Choroid plexus epithelial cell (primary cell): ENCODE data around the gene BMPR1A.
"Not testable (repeated sequence)": the region's sequence is repeated elsewhere in the genome, so short reads cannot be mapped to it uniquely, and the experiment has no call there.

Source experiments
- DNase-seq: peaks from one replicate; pipeline ENCODE4 v3.0.0-alpha.2; 2010; ENCODE audit warnings: low read depth
- H3K4me3 ChIP-seq: 2 replicates; pipeline ENCODE4 v1.5.1; 2011; ENCODE audit warnings: low read depth, mild to moderate bottlenecking, control low read depth, low read length, moderate library complexity
- TF ChIP-seq, protein P1 (sequence below): conservative IDR thresholded peaks from 2 replicates; pipeline ENCODE4 v1.5.1; 2011; ENCODE audit warnings: low read depth, mild to moderate bottlenecking, control low read depth, inconsistent platforms, low read length, moderate library complexity

BMPR1A gene

DNA sequence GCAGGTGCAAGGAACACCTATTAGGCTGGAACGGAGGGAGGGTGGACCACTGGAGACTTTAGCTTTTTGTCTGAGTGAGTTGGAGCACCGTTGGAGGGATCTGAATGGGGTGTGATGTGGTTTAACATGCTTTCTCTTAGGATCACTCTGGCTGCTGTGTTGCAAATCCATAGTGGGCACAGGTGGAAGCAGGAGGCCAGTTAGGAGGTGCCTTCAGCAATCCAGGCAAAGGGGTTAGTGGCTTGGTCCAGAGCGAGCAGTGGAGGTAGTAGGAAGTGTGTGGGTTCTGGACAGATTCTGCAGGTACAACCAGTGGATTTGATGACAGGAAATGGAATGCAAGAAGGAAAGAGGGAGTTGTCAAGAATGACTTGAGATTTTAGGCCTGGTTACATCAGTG, 106.0 kb downstream of the BMPR1A start:
- TF ChIP-seq, protein P1, sequence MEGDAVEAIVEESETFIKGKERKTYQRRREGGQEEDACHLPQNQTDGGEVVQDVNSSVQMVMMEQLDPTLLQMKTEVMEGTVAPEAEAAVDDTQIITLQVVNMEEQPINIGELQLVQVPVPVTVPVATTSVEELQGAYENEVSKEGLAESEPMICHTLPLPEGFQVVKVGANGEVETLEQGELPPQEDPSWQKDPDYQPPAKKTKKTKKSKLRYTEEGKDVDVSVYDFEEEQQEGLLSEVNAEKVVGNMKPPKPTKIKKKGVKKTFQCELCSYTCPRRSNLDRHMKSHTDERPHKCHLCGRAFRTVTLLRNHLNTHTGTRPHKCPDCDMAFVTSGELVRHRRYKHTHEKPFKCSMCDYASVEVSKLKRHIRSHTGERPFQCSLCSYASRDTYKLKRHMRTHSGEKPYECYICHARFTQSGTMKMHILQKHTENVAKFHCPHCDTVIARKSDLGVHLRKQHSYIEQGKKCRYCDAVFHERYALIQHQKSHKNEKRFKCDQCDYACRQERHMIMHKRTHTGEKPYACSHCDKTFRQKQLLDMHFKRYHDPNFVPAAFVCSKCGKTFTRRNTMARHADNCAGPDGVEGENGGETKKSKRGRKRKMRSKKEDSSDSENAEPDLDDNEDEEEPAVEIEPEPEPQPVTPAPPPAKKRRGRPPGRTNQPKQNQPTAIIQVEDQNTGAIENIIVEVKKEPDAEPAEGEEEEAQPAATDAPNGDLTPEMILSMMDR: no peak
- no peak overlapping the region for H3K4me3 ChIP-seq
- no peak for DNase-seq

DNA sequence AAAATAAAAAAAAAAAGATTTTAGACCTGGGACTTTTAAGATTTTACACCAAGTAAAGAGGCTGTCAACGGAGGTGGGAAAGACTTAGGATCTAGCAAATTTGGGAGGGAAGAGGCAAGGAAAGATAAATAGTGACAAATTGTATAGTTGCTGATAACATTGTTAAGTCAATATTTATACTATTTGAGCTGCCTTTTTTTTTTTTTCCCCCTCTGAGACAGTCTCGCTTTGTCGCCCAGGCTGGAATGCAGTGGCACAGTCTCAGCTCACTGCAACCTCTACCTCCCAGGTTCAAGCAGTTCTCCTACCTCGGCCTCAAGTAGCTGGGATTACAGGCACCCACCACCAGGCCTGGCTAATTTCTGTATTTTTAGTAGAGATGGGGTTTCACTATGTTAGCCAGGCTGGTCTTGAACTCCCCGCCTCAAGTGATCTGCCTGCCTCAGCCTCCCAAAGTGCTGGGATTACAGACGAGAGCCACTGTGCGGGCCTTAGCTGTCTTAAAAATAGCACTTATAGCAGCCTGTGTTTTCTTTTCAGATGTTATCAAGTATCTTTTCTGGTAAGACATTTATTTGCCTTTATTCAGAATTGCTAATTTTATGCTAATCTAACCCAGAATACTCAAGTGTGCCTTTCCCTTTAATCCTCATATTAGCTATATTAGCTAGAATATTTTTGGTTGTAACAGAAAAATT, 106.5 kb downstream of the BMPR1A start:
- H3K4me3 ChIP-seq: no peak overlapping the region
- TF ChIP-seq, protein P1: no peak
- DNase-seq: no peak

DNA sequence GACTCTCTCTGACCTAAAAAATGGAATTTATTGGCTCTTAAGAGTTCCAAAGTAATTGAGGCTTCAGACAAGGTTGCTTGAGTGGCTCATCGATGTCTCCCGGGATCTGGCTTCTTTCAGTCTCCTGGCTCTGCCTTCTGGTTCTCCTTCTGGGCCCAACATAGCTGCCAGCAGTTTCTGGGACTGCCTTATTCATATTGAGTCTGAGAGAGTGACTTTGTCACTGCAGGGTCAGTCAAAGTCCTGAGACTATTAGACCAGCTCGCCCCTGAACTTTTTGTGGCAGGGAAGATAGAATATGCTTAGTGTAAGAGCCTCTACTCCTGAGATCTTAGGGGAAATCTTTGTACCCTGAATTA, 107.0 kb downstream of the BMPR1A start:
- H3K4me3 ChIP-seq: no peak overlapping the region
- TF ChIP-seq, protein P1: no peak
- DNase-seq: no peak

DNA sequence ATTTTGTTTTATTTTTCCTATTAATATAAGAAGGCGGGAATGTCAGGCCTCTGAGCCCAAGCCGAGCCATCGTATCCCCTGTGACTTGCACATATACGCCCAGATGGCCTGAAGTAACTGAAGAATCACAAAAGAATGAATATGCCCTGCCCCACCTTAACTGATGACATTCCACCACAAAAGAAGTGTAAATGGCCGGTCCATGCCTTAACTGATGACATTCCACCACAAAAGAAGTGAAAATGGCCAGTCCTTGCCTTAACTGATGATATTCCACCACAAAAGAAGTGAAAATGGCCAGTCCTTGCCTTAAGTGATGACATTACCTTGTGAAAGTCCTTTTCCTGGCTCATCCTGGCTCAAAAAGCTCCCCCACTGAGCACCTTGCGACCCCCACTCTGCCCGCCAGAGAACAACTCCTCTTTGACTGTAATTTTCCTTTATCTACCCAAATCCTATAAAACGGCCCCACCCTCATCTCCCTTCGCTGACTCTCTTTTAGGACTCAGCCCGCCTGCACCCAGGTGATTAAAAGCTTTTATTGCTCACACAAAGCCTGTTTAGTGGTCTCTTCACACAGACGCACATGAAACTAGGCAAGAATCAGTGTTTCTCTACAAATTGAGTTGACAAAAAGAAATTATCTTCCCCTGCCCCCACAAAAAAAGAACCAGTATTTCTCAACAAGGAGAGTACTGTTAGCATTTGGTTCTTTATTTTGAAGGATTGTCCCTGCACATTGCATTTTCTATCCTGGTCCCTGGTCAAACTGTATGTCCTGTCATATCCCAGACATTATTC, 108.8 kb downstream of the BMPR1A start:
- not testable (repeated sequence) for DNase-seq, H3K4me3 ChIP-seq

DNA sequence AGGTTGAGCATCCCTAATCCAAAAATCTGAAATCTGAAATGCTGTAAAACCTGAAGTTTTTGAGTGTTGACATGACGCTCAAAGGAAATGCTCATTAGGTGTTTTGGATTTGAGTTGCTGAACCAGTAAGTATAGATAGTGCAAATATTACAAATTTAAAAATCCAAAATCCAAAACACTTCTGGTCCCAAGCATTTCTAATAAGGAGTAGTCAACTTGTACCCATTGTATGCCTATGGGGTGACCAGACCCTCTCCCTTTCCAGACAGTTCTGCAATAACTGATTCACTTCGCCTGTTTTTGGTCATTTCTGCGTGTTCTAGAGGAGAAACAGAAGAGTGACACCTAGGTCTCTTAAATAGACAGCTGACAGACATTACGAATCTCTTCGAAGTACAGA, 110.7 kb downstream of the BMPR1A start:
- no peak overlapping the region for H3K4me3 ChIP-seq
- TF ChIP-seq, protein P1: no peak
- no peak for DNase-seq

DNA sequence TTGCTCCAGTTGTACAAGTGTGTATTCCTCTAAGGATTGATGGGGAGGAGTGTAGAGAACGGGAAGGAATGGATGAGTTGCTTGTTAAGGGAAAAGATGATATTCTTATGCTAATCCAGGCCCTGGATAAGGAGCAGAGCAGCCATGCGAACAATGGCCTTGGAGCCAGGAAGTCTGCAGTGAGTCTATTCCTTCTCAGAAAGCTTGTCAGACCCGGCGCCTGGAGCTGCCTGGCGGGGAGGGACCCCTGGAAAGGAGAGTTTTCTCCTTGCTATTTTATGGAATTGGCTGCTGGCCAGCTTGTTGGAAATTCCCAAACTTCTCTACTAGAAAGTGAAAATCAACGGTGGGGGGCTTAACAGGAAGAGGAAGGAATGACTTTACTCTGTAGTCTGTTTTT, 111.9 kb downstream of the BMPR1A start:
- TF ChIP-seq, protein P1: no peak
- H3K4me3 ChIP-seq: peak overlapping the region; percentile 31
- peak; percentile 43 for DNase-seq

DNA sequence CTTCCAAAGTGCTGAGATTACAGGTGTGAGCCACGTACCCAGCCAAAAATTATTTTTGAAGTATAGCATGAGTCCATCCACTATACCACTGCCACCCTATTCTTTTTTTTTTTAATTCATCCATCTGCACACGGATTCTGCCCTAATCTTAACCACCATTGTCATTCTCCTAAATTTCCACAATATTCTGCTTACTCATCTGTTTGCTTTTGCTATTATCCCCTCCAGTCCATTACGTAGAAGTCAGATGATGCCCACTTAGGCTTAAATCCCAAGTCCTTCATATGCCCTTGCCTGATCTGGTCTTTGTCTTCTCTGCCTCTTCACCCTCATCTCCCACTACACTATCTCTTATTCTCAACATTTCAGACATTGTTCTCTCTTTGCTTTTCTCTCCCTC, 114.3 kb downstream of the BMPR1A start:
- TF ChIP-seq, protein P1: no peak
- DNase-seq: no peak
- no peak overlapping the region for H3K4me3 ChIP-seq
